ENCODE measurements around the gene ELMO1.

DNA sequence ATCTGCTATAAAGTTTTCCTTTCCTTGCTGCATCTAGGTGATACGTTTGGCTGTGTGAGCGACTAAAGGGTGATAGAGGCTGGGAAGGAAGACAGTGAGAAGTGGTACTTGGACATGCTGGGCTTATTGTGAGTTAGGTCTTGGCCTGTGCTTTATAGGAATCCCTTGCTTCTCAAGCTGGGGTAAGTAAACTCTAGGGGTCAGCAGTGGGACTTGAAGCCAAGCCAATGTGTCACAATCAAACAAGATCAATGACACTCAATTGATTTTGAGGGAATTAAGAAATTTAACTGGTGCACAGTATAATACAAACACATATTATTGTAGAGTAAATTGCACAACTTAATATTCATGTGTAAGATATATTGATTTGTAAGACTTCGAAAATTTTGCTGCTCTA lies 568.6 kb downstream of the ELMO1 start:
- TF ChIP-seq POLR2A (IDR thresholded peaks at IDR 0.05; ENCODE audit: low read length) = no peak
- TF ChIP-seq GATA1 (IDR thresholded peaks at IDR 0.05; ENCODE audit: low read depth, low read length) = no peak
